GM19351 (cell line): ENCODE results near the gene OTULIN.

Experiments used
- ATAC-seq: cut with Tn5 transposase; IDR thresholded peaks from one replicate; pipeline ENCODE4 v1.9.1; 2021; ENCODE audit warnings: mild to moderate bottlenecking, moderate library complexity; ENCODE audit not compliant: unreplicated experiment

OTULIN gene

GRCh38 chr5:14667770-14668169, 3.3 kb downstream of the OTULIN start:
- ATAC-seq: no peak

- peak; percentile 3 for ATAC-seq
Observed at GRCh38 chr5:14668181-14668591, 3.7 kb downstream of the OTULIN start.

- ATAC-seq: no peak
Observed at GRCh38 chr5:14669415-14669814, 4.9 kb downstream of the OTULIN start.

GRCh38 chr5:14669975-14670374, 5.5 kb downstream of the OTULIN start:
- no peak for ATAC-seq

- ATAC-seq: no peak
Observed at GRCh38 chr5:14671414-14671813, 6.9 kb downstream of the OTULIN start.

GRCh38 chr5:14672082-14672481, 7.6 kb downstream of the OTULIN start:
- ATAC-seq: no peak

- no peak for ATAC-seq
Observed at GRCh38 chr5:14672484-14673394, 8.2 kb downstream of the OTULIN start.

- ATAC-seq: no peak
Observed at GRCh38 chr5:14673443-14673842, 8.9 kb downstream of the OTULIN start.

- ATAC-seq: no peak
Observed at GRCh38 chr5:14674983-14675854, 10.7 kb downstream of the OTULIN start.

GRCh38 chr5:14675865-14676300, 11.4 kb downstream of the OTULIN start:
- peak; percentile 39 for ATAC-seq

- ATAC-seq: peak; percentile 37
Observed at GRCh38 chr5:14676320-14676719, 11.8 kb downstream of the OTULIN start.

- peak; percentile 28 for ATAC-seq
Observed at GRCh38 chr5:14678773-14679334, 14.3 kb downstream of the OTULIN start.

GRCh38 chr5:14679595-14679994, 15.1 kb downstream of the OTULIN start:
- no peak for ATAC-seq

- no peak for ATAC-seq
Observed at GRCh38 chr5:14681236-14681752, 16.8 kb downstream of the OTULIN start.

- no peak for ATAC-seq
Observed at GRCh38 chr5:14683906-14684455, 19.5 kb downstream of the OTULIN start.

- ATAC-seq: no peak
Observed at GRCh38 chr5:14684757-14685156, 20.2 kb downstream of the OTULIN start.

GRCh38 chr5:14685757-14686156, 21.2 kb downstream of the OTULIN start:
- peak; percentile 92 for ATAC-seq

GRCh38 chr5:14686517-14686916, 22.0 kb downstream of the OTULIN start:
- ATAC-seq: no peak

GRCh38 chr5:14687023-14687665, 22.6 kb downstream of the OTULIN start:
- ATAC-seq: no peak

GRCh38 chr5:14693070-14693469, 28.6 kb downstream of the OTULIN start:
- ATAC-seq: no peak
